HG03045 (cell line): ENCODE results near the gene FUT6.

Experiments used
- ATAC-seq: cut with Tn5 transposase; IDR thresholded peaks from one replicate; pipeline ENCODE4 v1.9.1; 2021; ENCODE audit warnings: mild to moderate bottlenecking, moderate library complexity; ENCODE audit not compliant: unreplicated experiment

Gene FUT6

DNA sequence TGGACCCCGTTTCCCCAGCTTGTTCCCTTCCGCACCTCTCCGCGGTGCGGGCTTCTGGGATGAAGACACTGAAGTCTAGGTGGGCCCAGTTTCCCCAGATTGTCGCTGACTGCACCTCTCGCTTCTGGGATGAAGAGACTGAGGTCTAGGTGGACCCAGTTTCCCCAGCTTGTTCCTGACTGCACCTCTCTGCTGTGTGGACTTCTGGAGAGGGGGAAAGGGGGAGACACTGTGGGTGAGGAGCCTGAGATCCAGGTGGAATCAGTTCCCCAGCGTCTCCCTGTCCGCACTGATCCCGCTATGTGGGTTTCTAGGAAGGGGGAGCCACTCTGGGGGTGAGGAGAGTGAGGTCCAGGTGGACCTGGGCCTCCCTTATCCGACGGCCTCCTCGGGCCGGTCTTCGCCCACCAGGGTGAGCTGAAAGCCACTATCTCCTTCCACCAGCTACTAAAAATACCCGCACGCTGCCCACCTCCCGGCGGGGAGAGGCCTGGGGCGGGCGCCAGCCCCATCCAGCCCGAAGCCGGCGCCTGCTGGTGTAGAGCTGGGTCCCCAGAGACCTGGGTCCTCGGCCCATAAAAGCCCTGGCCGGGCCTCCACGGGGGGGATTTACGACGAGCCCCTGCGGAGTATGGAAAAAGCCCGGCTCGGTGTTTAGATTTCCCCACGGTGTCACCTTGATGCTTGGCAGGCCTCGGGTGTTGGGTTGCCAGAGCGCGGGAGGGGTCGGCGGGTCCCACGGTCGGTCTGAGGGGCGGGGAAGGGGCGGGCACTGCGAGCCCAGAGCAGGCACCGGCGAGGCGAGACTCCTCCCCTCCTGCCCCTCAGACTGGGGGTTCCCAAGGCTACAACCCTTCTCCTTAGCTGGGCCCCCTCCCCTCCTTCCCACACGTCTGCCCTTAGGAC lies 10.6 kb downstream of the FUT6 start:
- no peak for ATAC-seq

DNA sequence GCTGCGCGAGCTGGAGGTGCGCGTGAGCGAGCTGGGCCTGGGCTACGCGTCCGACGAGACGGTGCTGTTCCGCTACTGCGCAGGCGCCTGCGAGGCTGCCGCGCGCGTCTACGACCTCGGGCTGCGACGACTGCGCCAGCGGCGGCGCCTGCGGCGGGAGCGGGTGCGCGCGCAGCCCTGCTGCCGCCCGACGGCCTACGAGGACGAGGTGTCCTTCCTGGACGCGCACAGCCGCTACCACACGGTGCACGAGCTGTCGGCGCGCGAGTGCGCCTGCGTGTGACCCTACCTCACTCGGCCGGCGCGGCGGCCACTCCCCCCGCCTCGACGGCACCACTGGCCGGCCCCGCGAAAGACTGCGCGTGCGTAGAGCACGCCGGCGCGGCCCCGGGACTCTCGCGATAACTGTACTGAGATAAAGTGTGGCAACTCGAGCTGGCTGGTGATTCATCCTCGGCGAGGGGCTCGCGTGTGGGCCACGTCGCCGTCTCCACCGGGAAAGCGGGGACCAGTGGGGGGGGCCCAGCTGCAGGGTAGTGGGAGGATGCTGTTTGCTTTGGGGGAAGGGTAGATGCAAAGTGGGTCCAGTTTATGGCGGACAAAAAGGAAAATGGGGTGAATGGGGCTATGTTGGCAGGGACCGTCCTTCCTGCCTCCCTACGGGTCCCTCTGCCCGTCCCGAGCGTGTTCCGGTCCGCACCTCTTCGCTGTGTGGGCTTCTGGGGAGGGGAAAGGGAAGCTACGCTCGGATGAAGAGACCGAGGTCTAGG lies 11.4 kb downstream of the FUT6 start:
- peak; percentile 68 for ATAC-seq

DNA sequence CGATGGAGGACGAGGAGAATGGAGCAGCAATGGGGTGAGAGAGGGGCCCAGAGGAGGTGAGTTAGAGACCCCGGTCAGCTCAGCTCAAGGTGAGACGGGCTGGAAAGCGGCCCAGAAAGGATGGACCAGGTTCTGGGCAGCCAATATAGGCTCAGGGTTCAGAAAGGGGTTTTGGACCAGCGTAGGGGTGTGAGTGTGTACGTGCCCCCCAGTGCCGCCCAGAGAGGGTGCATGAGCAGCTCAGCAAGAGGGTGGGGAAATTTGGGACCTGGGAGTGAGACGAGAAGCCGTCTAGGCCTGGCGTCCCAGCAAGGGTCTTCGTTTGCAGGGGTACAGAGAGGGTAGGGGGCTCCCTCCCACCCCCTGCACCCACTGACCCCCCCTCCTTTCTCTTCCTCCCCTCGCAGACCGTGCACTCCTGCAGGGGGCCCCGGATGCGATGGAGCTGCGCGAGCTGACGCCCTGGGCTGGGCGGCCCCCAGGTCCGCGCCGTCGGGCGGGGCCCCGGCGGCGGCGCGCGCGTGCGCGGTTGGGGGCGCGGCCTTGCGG lies 12.1 kb downstream of the FUT6 start:
- ATAC-seq: no peak

DNA sequence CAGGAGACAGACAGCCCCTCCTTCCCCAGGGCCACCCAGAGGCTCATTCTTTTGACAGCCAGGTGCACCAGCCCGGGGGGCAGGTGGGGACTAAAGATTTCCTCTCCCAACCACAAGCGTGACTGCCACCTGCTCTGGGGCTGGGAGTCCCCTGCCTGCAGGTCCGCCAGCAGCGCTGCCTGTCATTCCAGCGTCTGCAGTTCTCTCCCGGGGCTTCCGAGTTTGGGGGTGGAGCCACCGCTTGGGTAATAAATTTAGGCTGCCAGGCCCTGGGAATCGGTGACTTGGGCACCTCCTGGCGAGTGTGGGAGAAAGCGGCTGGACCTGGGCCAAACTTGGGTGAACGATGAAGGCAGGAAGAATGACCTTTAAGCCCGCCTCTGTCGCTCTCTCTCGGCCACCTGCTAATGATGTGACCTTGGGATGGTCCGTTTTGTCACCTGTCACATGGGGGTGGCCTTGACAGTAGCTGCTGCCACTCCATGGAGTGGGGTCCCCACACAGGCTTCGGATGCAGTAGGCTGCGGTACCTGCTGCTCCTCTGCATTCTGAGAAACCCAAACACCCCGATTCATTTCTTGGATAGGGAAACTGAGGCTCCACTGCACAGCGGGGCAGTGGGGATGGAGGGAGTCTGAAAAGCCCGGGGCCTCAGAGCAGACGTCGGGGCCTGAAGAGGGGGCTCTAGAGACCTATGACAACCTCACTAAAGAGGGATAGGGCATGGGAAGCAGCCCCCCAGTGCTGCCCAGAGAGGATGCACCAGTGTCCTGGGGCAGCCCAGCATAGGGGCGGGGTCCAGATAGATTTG lies 12.8 kb downstream of the FUT6 start:
- no peak for ATAC-seq

DNA sequence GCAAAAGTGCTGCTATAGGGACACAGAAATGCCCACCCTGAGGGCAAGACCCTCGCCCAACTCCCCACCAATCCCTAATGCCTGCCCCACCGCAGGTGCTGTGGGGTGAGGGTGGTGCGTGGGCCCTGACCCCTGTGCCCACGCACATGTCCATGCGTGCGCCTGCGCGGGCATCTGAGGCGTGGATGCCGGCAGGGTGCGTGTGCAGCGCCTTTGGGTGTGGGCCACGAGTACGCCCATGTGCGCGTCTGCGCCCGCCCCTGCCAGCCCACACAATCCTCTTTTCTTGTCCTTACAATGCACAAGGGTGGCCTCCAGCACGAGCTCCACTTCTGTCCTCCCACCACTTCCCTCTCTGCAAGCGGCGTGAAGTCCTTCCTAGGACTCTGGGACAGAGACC lies 14.3 kb downstream of the FUT6 start:
- ATAC-seq: no peak

DNA sequence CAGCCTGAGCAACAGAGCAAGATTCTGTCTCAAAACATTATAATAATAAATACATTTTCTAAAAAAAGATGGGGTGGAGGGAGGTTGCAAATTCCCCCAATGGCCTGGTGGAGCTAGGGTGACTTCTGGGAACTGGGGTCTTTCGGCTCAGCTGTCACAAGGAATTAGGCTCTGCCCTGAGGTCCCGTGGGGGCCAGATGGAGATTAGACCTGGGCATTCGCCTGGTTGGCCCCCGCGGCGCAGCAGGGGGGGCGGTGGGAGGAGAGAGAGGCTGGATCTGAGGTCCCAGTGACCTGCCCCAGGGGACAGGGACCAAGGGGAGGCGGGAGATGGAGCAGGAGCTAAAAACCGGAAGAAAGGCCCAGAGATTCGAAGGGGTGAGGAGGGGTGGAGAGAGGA lies 14.8 kb downstream of the FUT6 start:
- ATAC-seq: no peak

DNA sequence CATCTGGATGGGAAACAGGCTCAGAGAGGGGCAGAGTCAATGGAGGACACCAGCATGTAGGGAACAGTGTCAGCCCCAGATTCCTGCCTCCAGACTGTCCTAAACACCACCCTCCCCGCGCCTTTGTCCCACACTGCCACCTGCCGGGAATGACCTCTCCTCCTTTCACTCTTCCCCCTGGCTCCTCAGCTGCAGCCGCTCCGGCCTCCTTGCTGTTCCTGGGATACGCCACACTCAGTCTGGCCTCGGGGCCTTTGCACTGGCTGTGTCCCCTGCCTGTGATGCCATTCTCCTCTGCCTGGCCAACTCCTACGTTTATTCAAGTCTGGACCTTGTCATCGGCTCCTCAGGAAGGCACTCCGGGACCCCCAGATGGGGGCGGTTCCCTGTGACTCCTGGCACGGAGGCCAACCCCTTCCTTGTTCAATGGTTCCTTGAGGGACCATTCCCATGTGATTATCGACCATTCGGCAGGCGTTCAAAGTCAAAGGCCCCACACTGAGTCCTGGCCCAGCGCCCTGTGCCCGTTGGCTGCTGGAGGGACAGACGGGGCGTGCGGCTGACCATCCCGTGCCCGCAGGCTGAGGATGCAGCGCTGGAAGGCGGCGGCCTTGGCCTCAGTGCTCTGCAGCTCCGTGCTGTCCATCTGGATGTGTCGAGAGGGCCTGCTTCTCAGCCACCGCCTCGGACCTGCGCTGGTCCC lies 15.8 kb downstream of the FUT6 start:
- no peak for ATAC-seq

DNA sequence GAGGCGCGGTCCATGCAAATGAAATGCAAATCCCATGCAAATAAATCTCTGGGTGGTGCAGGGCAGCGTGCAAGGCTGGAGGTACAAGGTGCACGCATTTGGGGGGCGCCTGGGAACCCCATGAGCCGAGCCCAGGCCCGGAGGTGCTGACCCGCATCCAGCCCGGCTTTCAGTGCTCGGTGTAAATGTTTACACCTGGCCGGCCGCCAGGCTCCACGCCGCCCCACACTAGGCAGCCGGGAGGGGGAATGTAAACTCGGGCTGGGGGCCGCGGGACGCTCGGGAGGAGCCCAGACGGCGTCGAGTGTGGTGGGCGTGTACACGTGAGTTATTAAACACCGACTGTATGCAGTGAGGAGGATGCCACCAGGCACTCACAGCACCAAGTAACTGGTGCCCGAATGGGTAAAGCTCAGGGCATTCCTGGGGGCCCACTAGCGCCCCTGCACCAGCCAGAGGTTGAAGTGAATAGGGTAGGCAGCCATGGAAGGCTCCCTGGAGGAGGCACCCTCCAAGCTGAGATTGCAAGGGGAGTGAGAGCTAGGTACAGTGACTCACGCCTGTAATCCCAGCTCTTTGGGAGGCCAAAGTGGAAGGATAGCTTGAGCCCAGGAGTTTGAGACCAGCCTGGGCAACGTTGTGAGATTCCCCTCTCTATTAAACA lies 17.2 kb downstream of the FUT6 start:
- no peak for ATAC-seq

DNA sequence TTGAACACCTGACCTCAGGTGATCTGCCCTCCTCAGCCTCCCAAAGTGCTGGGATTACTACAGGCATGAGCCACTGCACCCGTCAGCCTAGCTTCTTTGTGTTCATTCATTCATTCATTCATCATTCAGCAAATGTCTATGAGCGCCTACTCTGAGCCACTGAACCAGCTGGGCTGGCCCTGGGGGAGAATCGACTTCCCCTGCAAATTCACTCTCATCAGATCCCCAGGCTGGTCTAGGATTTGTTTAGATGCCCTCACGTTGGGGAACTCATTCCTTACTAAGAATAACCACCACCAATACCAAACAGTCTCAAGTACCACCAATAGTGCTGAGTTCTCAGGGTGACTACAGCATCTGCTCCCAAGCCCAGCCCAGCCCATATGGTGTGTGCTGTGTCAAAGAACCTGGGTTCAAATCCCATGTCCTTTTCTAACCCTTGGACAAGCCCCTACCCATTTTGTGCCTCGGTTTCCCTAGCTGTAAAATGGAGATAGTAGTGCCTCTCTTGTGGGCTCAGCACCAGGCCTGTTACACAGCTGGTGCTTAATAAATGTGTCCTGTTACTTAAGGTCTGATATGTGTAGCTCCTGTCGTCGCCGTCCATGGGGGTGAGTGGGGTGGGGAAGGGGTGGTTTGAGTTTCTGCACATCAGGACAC lies 17.9 kb downstream of the FUT6 start:
- ATAC-seq: no peak

DNA sequence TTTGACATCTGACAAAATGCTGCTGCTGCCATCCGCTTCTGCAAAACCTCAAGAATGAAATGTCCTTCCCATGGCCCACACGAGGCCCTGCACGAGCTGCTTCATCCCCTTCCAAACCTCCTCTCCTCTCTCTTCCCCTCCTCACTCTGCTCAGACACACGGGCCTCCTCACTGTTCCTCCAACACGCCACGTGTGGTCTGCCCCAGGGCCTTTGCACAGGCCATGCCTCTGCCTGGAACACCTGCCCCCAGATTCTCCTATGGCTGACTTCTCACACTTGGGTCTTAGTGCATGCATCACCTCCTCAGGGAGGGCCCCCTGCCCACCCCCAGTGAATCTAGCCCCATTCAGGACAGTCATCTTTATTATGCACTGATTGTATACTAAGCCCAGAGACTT lies 18.7 kb downstream of the FUT6 start:
- ATAC-seq: no peak

DNA sequence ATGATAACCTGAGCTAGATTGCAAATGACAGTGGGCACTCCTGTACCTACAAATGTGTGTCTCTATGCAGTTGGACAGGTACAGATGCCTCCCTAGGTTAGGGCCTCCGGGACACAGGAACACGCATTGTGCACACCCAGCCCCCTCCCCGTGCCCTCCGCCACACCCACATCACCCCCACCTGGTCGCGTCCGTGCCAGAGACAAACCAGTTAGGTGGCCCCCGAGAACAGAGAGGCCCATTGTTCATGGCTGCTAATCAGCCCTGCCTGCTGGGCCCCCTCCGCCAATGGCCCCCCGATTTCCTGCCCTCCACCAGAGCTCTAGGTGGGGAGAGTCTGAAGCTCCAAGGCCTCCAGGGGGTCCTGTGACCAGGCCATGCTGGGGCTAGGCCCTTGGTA lies 20.9 kb downstream of the FUT6 start:
- ATAC-seq: no peak

DNA sequence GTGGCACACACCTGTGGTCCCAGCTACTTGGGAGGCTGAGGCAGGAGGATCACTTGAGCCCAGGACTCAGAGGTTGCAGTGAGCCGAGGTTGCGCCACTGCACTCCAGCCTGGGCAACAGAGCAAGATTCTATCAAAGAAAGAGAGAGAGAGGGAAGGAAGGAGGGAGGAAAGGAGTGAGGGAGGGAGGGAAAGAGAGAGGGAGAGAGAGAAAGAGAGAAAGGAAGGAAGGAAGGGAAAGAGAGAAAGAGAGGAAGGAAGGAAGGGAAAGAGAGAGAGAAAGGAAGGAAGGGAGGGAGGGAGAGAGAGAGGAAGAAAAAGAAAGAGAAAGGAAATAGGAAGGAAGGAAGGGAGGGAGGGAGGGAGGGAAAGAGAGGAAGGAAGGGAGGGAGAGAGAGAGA lies 22.3 kb downstream of the FUT6 start:
- no peak for ATAC-seq

DNA sequence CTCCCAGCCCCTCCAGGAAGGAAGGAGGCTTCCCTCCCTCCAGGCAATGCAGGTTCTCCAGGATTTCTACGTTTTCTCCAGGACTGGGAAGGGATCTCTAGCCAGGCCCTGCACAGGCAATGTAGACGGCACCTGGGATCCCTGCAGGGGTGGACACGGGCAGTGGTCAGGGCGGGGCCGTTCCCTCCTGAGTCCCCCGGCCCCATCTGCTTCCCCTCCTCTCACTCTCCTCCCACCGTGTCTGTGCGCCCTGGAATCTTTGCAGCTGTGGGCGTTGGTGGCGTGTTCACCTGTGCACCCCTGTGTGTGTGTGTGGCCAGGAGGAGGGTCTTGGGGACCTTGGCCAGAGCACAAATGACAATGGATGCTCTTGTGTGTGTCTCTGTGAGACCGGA lies 24.7 kb downstream of the FUT6 start:
- no peak for ATAC-seq

DNA sequence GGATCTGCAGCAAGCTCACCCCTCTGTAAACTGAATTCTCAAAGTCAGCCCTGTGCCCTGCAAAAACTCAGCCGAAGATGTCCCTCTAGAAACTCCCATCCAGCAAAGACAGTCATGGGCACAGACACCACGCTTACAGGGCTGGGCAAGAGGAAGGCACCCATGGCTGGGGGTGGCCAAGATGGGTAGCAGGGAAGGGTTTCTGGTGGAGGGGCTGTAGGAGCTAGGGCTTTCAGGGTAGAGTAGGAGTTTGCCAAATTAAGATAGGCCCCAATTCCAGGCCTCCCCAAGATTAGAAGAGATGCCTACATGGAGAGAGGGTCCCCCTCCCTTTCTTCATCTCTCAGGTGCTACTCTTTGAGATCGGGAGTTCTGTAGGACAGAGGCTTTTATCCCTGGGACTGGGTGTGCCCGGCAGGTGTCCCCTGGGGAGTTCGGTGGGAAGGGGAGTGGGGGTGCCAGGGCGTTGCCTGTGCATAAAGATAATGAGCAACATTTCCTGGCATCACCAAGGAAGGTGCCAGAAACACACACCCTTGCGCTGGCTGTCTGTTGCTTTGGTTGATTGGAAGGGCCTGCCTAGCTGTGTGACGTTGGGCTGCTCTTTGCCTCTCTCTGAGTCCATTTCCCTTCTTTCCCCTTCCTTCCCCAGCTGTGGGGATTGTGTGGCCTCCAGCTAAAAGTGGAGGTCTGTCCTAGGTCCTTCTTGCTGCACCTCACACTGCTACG lies 25.2 kb downstream of the FUT6 start:
- ATAC-seq: no peak

DNA sequence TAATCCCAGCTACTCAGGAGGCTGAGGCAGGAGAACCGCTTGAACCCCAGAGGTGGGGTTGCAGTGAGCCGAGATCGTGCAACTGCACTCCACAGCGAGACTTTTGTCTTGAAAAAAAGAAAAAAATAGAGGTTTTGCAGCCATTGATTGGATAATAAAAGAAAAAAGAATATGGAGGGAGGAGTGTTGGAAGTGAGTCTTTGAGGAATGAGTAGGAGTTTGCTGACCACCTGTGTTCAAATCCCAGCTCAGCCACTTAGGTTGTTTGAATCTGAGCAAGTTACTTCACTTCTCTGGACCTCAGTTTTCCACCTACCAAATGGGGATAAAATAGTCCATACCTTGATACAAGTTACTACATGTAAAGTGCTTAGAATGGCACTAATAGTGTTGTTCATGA lies 28.4 kb downstream of the FUT6 start:
- ATAC-seq: no peak

DNA sequence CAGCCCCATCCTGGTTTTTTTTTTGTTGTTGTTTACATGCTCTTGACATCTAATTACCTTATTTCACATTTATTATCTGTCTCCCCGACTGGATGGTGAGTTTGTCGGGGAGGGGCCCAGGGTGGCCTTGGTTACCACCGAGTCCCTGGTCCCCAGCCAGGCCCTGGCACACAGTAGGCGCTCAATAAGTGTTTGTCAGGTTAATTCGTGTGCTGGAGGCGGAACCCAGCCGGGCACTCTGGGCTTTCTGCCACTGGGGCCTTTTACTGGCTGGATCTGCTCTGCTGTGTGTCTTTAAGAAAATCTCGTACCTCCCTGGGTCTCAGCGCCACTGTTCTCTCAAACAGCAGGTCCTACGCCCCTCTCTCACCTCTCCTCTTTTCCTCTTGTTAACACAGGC lies 30.0 kb downstream of the FUT6 start:
- ATAC-seq: no peak

DNA sequence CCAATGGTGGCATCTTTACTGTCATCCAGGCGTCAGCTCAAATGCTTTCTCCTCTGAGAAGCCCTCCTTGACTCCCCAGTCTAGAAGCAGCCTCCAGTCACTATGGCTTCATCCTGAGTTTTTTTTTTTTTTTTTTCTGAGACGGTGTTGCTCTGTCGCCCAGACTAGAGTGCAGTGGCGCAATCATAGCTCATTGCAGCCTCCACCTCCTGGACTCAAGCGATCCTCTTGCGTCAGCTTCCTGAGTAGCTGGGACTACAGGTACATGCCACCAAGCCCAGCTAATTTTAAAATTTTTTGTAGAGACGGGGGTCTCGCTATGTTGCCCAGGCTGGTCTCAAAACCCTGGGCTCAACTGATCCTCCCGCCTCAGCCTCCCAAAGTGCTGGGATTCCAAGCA lies 30.4 kb downstream of the FUT6 start:
- no peak for ATAC-seq

DNA sequence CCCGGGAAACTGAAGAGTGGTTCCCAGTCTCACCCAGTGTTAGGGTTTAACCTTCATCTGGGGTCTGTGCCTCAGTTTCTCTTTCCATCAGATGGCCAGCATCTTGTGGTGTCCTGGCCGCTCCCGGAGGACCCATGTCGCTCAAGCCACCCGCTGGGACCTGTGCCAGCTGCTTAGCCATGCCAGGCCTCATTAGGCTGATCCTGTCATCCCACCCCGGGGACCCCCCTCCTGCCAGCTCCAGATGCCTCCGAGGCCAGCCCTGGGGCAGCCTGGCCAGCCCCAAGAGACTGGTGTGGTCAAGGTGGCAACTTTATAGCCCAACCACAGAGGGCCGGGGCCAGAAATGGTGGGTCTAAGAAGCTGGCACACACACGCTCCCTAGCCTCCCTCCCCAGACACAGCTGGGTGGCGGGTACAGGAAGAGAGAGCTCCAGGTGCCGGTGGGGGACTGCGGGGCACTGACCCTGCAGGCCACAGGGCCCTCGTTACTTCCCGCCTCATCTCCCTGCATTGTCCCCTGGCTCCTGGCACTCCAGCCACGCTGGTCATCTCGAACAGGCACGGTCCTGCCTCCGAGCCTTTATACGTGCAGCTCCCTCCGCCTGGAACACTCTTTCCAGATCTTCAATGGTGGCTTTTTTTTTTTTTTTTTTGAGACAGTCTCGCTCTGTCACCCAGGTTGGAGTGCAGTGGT lies 31.2 kb downstream of the FUT6 start:
- ATAC-seq: no peak
